Neural progenitor cell (in vitro differentiated cells): ENCODE measurements around the gene BAIAP2. TPM values are rescaled to one million over a fixed set of nuclear protein-coding genes. Genes with fewer than 3 reads are reported as not detected.
A peak's percentile ranks its signal among the peaks of the same experiment; 100 is the strongest.
"Not testable (repeated sequence)": the region's sequence is repeated elsewhere in the genome, so short reads cannot be mapped to it uniquely, and the experiment has no call there.

ENCODE experiments used
- DNase-seq: peaks from one replicate; pipeline ENCODE4 v3.0.0-alpha.2; 2016; ENCODE audit warnings: low spot score
- H2AFZ ChIP-seq: fragments of 200-600 bp; sonication (generic); replicated peaks from 2 replicates; pipeline ENCODE4 v1.6.1; 2016; ENCODE audit warnings: antibody characterized with exemption
- H3F3A ChIP-seq: fragments of 200-600 bp; sonication (generic); 2 replicates; pipeline ENCODE4 v1.6.1; 2016; ENCODE audit warnings: antibody characterized with exemption, low read depth
- H3K27ac ChIP-seq: fragments of 200-600 bp; sonication (generic); 2 replicates; pipeline ENCODE4 v1.5.1; 2016; ENCODE audit warnings: mild to moderate bottlenecking
- H3K27me3 ChIP-seq: fragments of 200-600 bp; sonication (generic); 2 replicates; pipeline ENCODE4 v1.6.1; 2016; ENCODE audit warnings: mild to moderate bottlenecking, moderate library complexity
- H3K36me3 ChIP-seq: fragments of 200-600 bp; sonication (generic); 2 replicates; pipeline ENCODE4 v1.5.1; 2016
- H3K4me1 ChIP-seq: fragments of 200-600 bp; sonication (generic); 2 replicates; pipeline ENCODE4 v1.6.1; 2016; ENCODE audit warnings: mixed run types
- H3K4me2 ChIP-seq: fragments of 200-600 bp; sonication (generic); 2 replicates; pipeline ENCODE4 v1.6.1; 2016
- H3K4me3 ChIP-seq: fragments of 200-600 bp; sonication (generic); 2 replicates; pipeline ENCODE4 v1.5.1; 2016
- H3K79me2 ChIP-seq: fragments of 200-600 bp; sonication (generic); 2 replicates; pipeline ENCODE4 v1.6.1; 2016; ENCODE audit warnings: low read depth
- H3K9ac ChIP-seq: fragments of 200-600 bp; sonication (generic); 2 replicates; pipeline ENCODE4 v1.6.1; 2016
- H3K9me3 ChIP-seq: fragments of 200-600 bp; sonication (generic); 2 replicates; pipeline ENCODE4 v1.5.1; 2016; ENCODE audit warnings: low read depth
- H4K20me1 ChIP-seq: fragments of 200-600 bp; sonication (generic); 2 replicates; pipeline ENCODE4 v1.6.1; 2016; ENCODE audit warnings: low read depth
- H3K27ac Mint-ChIP-seq: 3 replicates; pipeline ENCODE4 v1.8.0; 2021; ENCODE audit warnings: mixed read lengths
- H3K27me3 Mint-ChIP-seq: 2 replicates; pipeline ENCODE4 v1.8.0; 2022; ENCODE audit warnings: low read depth, mild to moderate bottlenecking, inconsistent platforms, moderate library complexity, mixed read lengths; ENCODE audit not compliant: insufficient read depth
- H3K36me3 Mint-ChIP-seq: 3 replicates; pipeline ENCODE4 v1.8.0; 2021; ENCODE audit warnings: mixed read lengths
- H3K4me1 Mint-ChIP-seq: 3 replicates; pipeline ENCODE4 v1.8.0; 2021; ENCODE audit warnings: mixed read lengths
- H3K4me3 Mint-ChIP-seq: 3 replicates; pipeline ENCODE4 v1.8.0; 2021; ENCODE audit warnings: mild to moderate bottlenecking, moderate library complexity, mixed read lengths
- H3K9me3 Mint-ChIP-seq: 3 replicates; pipeline ENCODE4 v1.8.0; 2020; ENCODE audit warnings: mixed read lengths
- EZH2 ChIP-seq: fragments of 200-600 bp; sonication (generic); IDR thresholded peaks from 2 replicates; pipeline ENCODE4 v1.6.1; 2017; ENCODE audit warnings: antibody characterized with exemption, mild to moderate bottlenecking, moderate library complexity
- EZH2phosphoT487 ChIP-seq: fragments of 200-600 bp; sonication (generic); IDR thresholded peaks from 2 replicates; pipeline ENCODE4 v1.6.1; 2017; ENCODE audit warnings: antibody characterized with exemption
- total RNA-seq: library from RNA; depleted of rRNA; stranded (reverse); fragments of >200 nt; gene quantifications from 2 replicates; pipeline ENCODE4 v1.2.3, GENCODE V29; 2015; ENCODE audit warnings: low replicate concordance
- TF ChIP-seq, protein P1 (sequence below): fragments of 200-600 bp; sonication (generic); IDR thresholded peaks from 2 replicates; pipeline ENCODE4 v1.5.1; 2017; ENCODE audit warnings: antibody characterized with exemption, mild to moderate bottlenecking

Gene BAIAP2
- total RNA-seq, 1 donor from 2014 or later = 15.6 TPM

DNA sequence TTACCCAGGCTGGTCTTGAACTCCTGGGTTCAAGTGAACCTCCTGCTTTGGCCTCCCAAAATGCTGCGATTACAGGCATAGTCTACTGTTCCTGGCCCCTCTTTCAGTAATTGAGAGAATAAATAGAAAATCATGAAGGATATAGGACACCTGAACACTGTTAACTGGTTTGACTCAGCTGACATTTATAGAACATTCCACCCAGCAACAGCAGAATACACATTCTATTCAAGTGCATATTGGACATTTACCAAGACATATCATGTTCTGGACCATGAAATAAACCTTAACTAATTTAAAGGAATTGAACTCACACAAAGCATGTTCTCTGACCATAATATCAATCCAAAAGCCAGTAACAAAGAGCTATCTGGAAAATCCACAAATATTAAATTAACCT lies 19.8 kb upstream of the BAIAP2 start:
- no peak overlapping the region for H2AFZ ChIP-seq
- no peak overlapping the region for H3K27ac ChIP-seq
- no peaks in the 10 kb centered on the region for H4K20me1 ChIP-seq
- peaks cover 18% of the 10 kb centered on the region for H3K4me1 ChIP-seq
- peaks cover 28% of the 10 kb centered on the region for H3F3A ChIP-seq
- H3K36me3 ChIP-seq = no peaks in the 10 kb centered on the region
- Mint-ChIP-seq H3K36me3 (peaks cover 3% of the 10 kb centered on the region), H3K9me3 (peaks cover 28% of the 10 kb centered on the region), H3K4me1 (peaks cover 43% of the 10 kb centered on the region), H3K27me3 (peaks cover 3% of the 10 kb centered on the region), H3K27ac (no peak overlapping the region), H3K4me3 (no peak overlapping the region)
- DNase-seq = no peak
- H3K79me2 ChIP-seq = no peaks in the 10 kb centered on the region
- no peaks in the 10 kb centered on the region for H3K27me3 ChIP-seq
- H3K4me2 ChIP-seq = no peak overlapping the region
- no peak overlapping the region for H3K4me3 ChIP-seq
- H3K9ac ChIP-seq = no peak overlapping the region
- peaks cover 8% of the 10 kb centered on the region for H3K9me3 ChIP-seq
- TF ChIP-seq EZH2 (no peak), EZH2phosphoT487 (no peak)
- TF ChIP-seq, protein P1, sequence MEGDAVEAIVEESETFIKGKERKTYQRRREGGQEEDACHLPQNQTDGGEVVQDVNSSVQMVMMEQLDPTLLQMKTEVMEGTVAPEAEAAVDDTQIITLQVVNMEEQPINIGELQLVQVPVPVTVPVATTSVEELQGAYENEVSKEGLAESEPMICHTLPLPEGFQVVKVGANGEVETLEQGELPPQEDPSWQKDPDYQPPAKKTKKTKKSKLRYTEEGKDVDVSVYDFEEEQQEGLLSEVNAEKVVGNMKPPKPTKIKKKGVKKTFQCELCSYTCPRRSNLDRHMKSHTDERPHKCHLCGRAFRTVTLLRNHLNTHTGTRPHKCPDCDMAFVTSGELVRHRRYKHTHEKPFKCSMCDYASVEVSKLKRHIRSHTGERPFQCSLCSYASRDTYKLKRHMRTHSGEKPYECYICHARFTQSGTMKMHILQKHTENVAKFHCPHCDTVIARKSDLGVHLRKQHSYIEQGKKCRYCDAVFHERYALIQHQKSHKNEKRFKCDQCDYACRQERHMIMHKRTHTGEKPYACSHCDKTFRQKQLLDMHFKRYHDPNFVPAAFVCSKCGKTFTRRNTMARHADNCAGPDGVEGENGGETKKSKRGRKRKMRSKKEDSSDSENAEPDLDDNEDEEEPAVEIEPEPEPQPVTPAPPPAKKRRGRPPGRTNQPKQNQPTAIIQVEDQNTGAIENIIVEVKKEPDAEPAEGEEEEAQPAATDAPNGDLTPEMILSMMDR = no peak

DNA sequence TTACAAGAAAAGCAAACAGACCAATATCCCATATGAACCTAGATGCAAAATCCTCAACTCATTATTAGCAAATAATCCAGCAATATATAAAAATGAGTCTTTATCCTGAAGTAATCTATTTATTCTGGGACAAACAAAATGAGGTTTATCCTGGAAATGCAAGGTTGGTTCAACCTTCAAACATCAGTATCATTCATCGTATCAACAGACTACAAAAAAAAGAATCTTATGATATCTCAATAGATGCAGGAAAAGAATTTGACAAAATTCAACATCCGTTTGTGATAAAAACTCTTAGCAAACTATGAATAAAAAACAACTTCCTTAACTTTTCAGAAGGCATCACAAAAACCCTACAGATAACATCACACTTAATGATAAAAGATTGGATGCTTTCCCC lies 18.4 kb upstream of the BAIAP2 start:
- no peak overlapping the region for H3K27ac Mint-ChIP-seq
- Histone ChIP-seq H2AFZ (no peak overlapping the region), H3K9me3 (peaks cover 8% of the 10 kb centered on the region), H3K36me3 (no peaks in the 10 kb centered on the region), H3K9ac (no peak overlapping the region), H3K4me2 (no peak overlapping the region), H4K20me1 (no peaks in the 10 kb centered on the region), H3K27me3 (no peaks in the 10 kb centered on the region), H3F3A (peaks cover 28% of the 10 kb centered on the region), H3K4me3 (no peak overlapping the region), H3K4me1 (peaks cover 18% of the 10 kb centered on the region), H3K79me2 (no peaks in the 10 kb centered on the region), H3K27ac (no peak overlapping the region)
- no peaks in the 10 kb centered on the region for H3K27me3 Mint-ChIP-seq
- peaks cover 43% of the 10 kb centered on the region for H3K4me1 Mint-ChIP-seq
- no peak for TF ChIP-seq EZH2phosphoT487
- no peak for TF ChIP-seq EZH2
- TF ChIP-seq, protein P1 = no peak
- H3K9me3 Mint-ChIP-seq = peaks cover 21% of the 10 kb centered on the region
- peaks cover 3% of the 10 kb centered on the region for H3K36me3 Mint-ChIP-seq
- DNase-seq = no peak
- no peak overlapping the region for H3K4me3 Mint-ChIP-seq

DNA sequence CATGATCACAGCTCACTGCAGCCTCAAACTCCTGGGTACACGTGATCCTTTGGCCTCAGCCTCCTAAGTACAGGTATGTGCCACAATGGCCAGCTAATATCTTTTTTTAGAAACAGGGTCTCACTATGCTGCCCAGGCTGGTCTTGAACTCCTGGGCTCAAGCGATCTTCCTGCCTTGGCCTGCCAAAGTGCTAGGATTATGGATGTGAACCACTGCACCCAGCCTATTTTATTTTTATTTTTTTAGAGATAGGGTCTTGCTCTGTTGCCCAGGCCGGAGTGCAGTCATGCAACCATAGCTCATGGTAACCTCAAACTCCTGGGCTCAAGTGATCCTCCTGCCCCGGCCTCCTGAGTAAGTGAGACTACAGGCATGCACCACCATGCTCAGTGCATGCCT lies 17.6 kb upstream of the BAIAP2 start:
- not testable (repeated sequence) for H3K79me2 ChIP-seq, H3K27me3 Mint-ChIP-seq, H3K27me3 ChIP-seq, H3K36me3 Mint-ChIP-seq, DNase-seq, H2AFZ ChIP-seq, H3K4me2 ChIP-seq, H3K27ac ChIP-seq, H3K27ac Mint-ChIP-seq, H4K20me1 ChIP-seq, H3K36me3 ChIP-seq, H3K9ac ChIP-seq, H3K9me3 ChIP-seq, H3K4me3 Mint-ChIP-seq, H3K4me3 ChIP-seq
- H3K4me1 ChIP-seq = peaks cover 18% of the 10 kb centered on the region
- peaks cover 39% of the 10 kb centered on the region for H3K4me1 Mint-ChIP-seq
- peaks cover 30% of the 10 kb centered on the region for H3F3A ChIP-seq
- peaks cover 17% of the 10 kb centered on the region for H3K9me3 Mint-ChIP-seq

GRCh38 chr17:81018044-81018802 lies 16.7 kb upstream of the BAIAP2 start:
- no peaks in the 10 kb centered on the region for H3K79me2 ChIP-seq
- peaks cover 3% of the 10 kb centered on the region for H3K36me3 Mint-ChIP-seq
- peaks cover 18% of the 10 kb centered on the region for H3K4me1 ChIP-seq
- no peak overlapping the region for H3K9ac ChIP-seq
- H3F3A ChIP-seq = peaks cover 31% of the 10 kb centered on the region
- peaks cover 8% of the 10 kb centered on the region for H3K9me3 ChIP-seq
- peak overlapping the region; percentile 1 for H3K4me3 ChIP-seq
- H3K4me2 ChIP-seq = peak overlapping the region; percentile 45
- H3K4me3 Mint-ChIP-seq = peak overlapping the region; percentile 68
- peak overlapping the region; percentile 99 for H3K27ac Mint-ChIP-seq
- TF ChIP-seq EZH2 = no peak
- TF ChIP-seq, protein P1 = no peak
- no peak for TF ChIP-seq EZH2phosphoT487
- H3K27ac ChIP-seq = peak overlapping the region; percentile 80
- no peaks in the 10 kb centered on the region for H3K36me3 ChIP-seq
- H3K27me3 Mint-ChIP-seq = peaks cover 4% of the 10 kb centered on the region
- H3K9me3 Mint-ChIP-seq = peaks cover 16% of the 10 kb centered on the region
- H4K20me1 ChIP-seq = no peaks in the 10 kb centered on the region
- H3K27me3 ChIP-seq = peaks cover 3% of the 10 kb centered on the region
- H2AFZ ChIP-seq = peak overlapping the region; percentile 40
- peak; percentile 82 for DNase-seq
- peaks cover 35% of the 10 kb centered on the region for H3K4me1 Mint-ChIP-seq
